ENCODE results near the gene IL2RA. TPM values are rescaled to one million over a fixed set of nuclear protein-coding genes. Genes with fewer than 3 reads are reported as not detected.
A peak's percentile ranks its signal among the peaks of the same experiment; 100 is the strongest.

Gene IL2RA
- total RNA-seq, 2 donors from 2014 or later = 0.61 to 1.8 TPM

- ATAC-seq = no peak
- DNase-seq = no peak
- intact Hi-C loops (cut with DNase I, micrococcal nuclease) = no loop called here
Observed at GRCh38 chr10:6025683-6026255, 36.4 kb downstream of the IL2RA start.

GRCh38 chr10:6024334-6024682 is 37.9 kb downstream of the IL2RA start:
- intact Hi-C loops (cut with DNase I, micrococcal nuclease) = no loop called here
- ATAC-seq (no peak), DNase-seq (no peak)

GRCh38 chr10:6023661-6024333 is 38.4 kb downstream of the IL2RA start:
- intact Hi-C loops (cut with DNase I, micrococcal nuclease) = no loop called here
- ATAC-seq = no peak
- no peak for DNase-seq

DNA sequence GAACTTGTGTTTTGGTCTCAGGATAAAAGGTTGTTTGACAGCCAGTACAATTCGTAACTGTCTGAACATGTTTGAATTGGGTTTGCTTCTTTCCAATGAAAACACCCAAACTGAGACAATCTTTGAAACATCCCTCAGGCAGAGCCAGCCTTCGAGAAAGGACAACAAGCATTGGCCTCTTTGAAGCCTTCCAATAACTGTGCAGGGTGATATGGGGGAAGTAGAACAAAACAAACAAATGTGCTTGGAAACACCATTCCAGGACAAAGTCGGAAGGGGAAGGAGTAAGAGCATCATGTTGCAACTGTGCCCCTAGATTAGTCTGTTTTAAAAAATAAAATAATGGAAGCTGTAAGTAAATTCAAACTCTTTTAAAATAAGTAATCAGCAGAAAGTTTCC is 39.5 kb downstream of the IL2RA start:
- intact Hi-C loops (cut with DNase I, micrococcal nuclease) = no loop called here
- ATAC-seq = no peak
- no peak for DNase-seq

- ATAC-seq = no peak
- intact Hi-C loops (cut with DNase I, micrococcal nuclease) = no loop called here
- DNase-seq = no peak
Observed at GRCh38 chr10:6020826-6021225, 41.3 kb downstream of the IL2RA start.

DNA sequence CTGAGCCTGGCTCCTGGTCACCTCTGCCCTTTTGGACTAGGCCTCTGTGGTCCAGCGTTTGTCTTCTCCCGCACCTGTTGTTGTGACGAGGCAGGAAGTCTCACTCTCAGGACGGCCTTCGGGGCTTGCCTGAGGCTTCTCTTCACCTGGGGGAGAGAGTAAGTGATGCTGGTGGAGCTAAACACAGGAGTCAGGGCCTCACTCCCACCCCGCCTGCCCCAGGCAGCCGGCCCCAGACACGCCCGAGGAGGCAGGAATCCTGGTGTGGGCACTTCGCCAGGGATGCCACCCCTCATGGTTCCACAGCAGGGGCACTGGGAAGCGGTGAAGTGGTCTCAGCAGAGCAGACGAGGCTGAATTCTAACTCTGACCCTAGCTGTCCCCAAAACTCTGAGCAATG is 42.4 kb downstream of the IL2RA start:
- ATAC-seq (no peak), DNase-seq (no peak)
- intact Hi-C loops (cut with DNase I, micrococcal nuclease) = loop anchor here in 1 of 2 donors (10.0 kb wide), 1 partner anchor 65 kb away; the partner anchor contains the start of gene RBM17

GRCh38 chr10:6019010-6019782 is 43.0 kb downstream of the IL2RA start:
- no peak for ATAC-seq
- DNase-seq = no peak
- intact Hi-C loops (cut with DNase I, micrococcal nuclease) = loop anchor here in 1 of 2 donors (10.0 kb wide), 1 partner anchor 66 kb away; the partner anchor contains the start of gene RBM17

GRCh38 chr10:6018422-6018821 is 43.7 kb downstream of the IL2RA start:
- intact Hi-C loops (cut with DNase I, micrococcal nuclease) = loop anchor here in 1 of 2 donors (10.0 kb wide), 1 partner anchor 66 kb away; the partner anchor contains the start of gene RBM17

GRCh38 chr10:6017781-6018354 is 44.3 kb downstream of the IL2RA start:
- peak; percentile 93 for ATAC-seq
- intact Hi-C loops (cut with DNase I, micrococcal nuclease) = loop anchor here in 1 of 2 donors (10.0 kb wide), 1 partner anchor 67 kb away; the partner anchor contains the start of gene RBM17
- peak; percentile 36 to 51 for DNase-seq

More at GRCh38 chr10:6018422-6018821, 43.7 kb downstream of the IL2RA start:
- peak; percentile 48 for ATAC-seq
- DNase-seq = peak in 1 of 2 donors; percentile 44

- ATAC-seq (peak; percentile 39), DNase-seq (peak in 1 of 2 donors; percentile 73)
- intact Hi-C loops (cut with DNase I, micrococcal nuclease) = loop anchor here in 1 of 2 donors (10.0 kb wide), 1 partner anchor 70 kb away; the partner anchor contains the start of gene RBM17
Observed at GRCh38 chr10:6014241-6014761, 47.9 kb downstream of the IL2RA start.

- DNase-seq = no peak
- intact Hi-C loops (cut with DNase I, micrococcal nuclease) = loop anchor here in 1 of 2 donors (10.0 kb wide), 1 partner anchor 71 kb away; the partner anchor contains the start of gene RBM17
Observed at GRCh38 chr10:6013413-6014192, 48.6 kb downstream of the IL2RA start.

DNA sequence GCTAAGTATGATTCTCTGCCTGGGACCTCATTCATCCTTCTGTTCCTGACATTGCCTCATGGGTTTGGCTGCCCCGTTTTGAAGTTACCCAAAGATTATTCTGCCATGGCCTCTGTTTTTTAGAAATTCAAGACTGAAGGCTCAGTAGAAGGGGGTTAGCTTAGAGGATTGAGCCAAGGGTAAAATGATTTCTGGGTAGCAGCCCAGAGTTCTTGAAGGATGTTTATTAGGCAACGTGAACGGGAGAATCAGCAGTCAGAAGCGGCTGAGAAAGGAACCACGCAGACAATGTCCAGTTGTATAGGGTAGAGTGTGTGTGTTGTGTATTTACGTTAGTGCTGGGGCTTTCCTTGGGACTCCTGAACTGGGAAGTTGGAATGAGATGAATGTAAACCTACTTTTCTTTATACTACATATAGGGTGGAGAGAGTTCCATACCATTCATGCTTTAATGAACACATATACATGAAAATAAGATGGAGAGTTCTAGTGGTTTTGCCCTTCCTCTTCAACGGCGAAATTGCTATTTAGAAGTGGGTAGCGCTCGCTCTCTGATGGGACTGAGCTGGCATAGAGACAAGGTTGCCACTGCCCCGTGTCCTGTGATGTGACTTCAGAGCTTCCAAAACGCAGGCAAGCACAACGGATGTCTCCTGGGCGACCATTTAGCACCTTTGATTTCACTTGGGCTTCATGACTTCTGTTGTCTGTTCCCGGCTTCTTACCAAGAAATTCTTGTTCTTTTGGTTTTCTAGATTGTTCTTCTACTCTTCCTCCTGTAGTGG is 49.9 kb downstream of the IL2RA start:
- ATAC-seq (no peak), DNase-seq (no peak)
- intact Hi-C loops (cut with DNase I, micrococcal nuclease) = loop anchor here in 1 of 2 donors (10.0 kb wide), 1 partner anchor 72 kb away; the partner anchor contains the start of gene RBM17

More at GRCh38 chr10:6013413-6014192, 48.6 kb downstream of the IL2RA start:
- no peak for ATAC-seq

GRCh38 chr10:6011558-6011957 is 50.6 kb downstream of the IL2RA start:
- DNase-seq = no peak
- no peak for ATAC-seq
- intact Hi-C loops (cut with DNase I, micrococcal nuclease) = loop anchor here in 1 of 2 donors (10.0 kb wide), 1 partner anchor 73 kb away; the partner anchor contains the start of gene RBM17

GRCh38 chr10:6010569-6010968 is 51.6 kb downstream of the IL2RA start:
- DNase-seq = no peak
- intact Hi-C loops (cut with DNase I, micrococcal nuclease) = loop anchor here in 1 of 2 donors (10.0 kb wide), 1 partner anchor 74 kb away; the partner anchor contains the start of gene RBM17
- no peak for ATAC-seq

GRCh38 chr10:6009961-6010360 is 52.2 kb downstream of the IL2RA start:
- DNase-seq (no peak), ATAC-seq (no peak)
- intact Hi-C loops (cut with DNase I, micrococcal nuclease) = loop anchor here in 1 of 2 donors (10.0 kb wide), 1 partner anchor 75 kb away; the partner anchor contains the start of gene RBM17

DNA sequence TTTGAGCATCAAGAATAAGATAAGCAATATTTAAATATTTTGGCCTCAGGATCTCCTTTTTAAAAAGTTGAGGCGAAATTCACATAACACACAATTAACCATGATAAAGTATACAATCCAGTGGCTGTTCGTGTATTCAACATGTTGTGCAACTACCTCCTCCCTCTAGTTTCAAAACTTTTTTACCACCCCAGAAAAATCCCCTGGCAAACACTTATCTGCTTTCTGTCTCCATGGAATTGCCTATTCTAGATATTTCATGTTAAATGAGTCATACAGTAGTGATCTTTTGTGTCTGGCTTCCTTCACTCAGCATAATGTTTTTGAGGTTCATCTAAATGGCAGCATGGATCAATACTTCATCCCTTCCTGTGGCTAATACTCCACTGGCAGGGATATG is 53.0 kb downstream of the IL2RA start:
- no peak for DNase-seq
- no peak for ATAC-seq
- intact Hi-C loops (cut with DNase I, micrococcal nuclease) = no loop called here
